Measurements from ENCODE around the gene FNIP1. TPM values are rescaled to one million over a fixed set of nuclear protein-coding genes. Genes with fewer than 3 reads are reported as not detected.
"Not testable (repeated sequence)": the region's sequence is repeated elsewhere in the genome, so short reads cannot be mapped to it uniquely, and the experiment has no call there.

FNIP1 gene
- polyA plus RNA-seq (2013), result 21.2 TPM

- H3K27me3 ChIP-seq (replicated peaks in 2 of 5; ENCODE audit: control insufficient read depth in 4 of 5, insufficient read depth in 5 of 5, low read length in 4 of 5), result no peaks in the 10 kb centered on the region
- H3K36me3 ChIP-seq (ENCODE audit: control insufficient read depth in 4 of 4, insufficient read depth in 4 of 4, low read length in 3 of 4), result peaks cover 0 to 15% (median 0%) of the 10 kb centered on the region in 4 experiments
- no peaks in the 10 kb centered on the region for H3K9me3 ChIP-seq (ENCODE audit: control extremely low read depth in 1 of 5, control insufficient read depth in 4 of 5, insufficient read depth in 2 of 5, low read depth in 1 of 5, low read length in 4 of 5)
- H3K27ac ChIP-seq (ENCODE audit: insufficient read depth in 1 of 2, low read depth in 1 of 2, low read length in 2 of 2, poor library complexity in 1 of 2, severe bottlenecking in 2 of 2), result peak within 1 kb of the TSS; percentile 98 to 99
- POLR2A ChIA-PET, result interaction anchor here (0.5 to 1.0 kb wide), 6 partner anchors 9 to 544 kb away, joined by 3 to 4 read pairs (median 4); no protein-coding TSS in a partner anchor
- H3K4me1 ChIP-seq (ENCODE audit: control extremely low read depth in 1 of 4, control insufficient read depth in 4 of 4, insufficient read depth in 4 of 4, low read length in 3 of 4), result peaks cover 17 to 36% (median 27%) of the 10 kb centered on the region in 4 experiments
- WGBS (ENCODE audit: insufficient coverage), result under 1% methylated on average over 67 of the region's 79 CpGs
- H3K4me3 ChIP-seq (ENCODE audit: control insufficient read depth in 1 of 7, extremely low read depth in 1 of 7, insufficient read depth in 4 of 7, low read depth in 2 of 7, low read length in 6 of 7), result peak within 1 kb of the TSS; percentile 86 to 100 (median 96)
- DNase-seq, result peak; percentile 98 to 99 (median 98)
- CTCF ChIA-PET, result interaction anchor here (1.2 to 3.2 kb wide), 5 partner anchors 13 to 264 kb away, joined by 3 to 16 read pairs (median 5); partner anchors contain the start of gene IL3
Observed at GRCh38 chr5:131796793-131797693, at the start of gene FNIP1. Gene FNIP1, minus strand, starts transcription at chr5:131797017. Its CDS starts 96 bp downstream, at chr5:131796921.

GRCh38 chr5:131846536-131846935 lies 49.7 kb upstream of the FNIP1 start:
- WGBS (ENCODE audit: insufficient coverage), result no CpG with 5 or more reads among the region's 1 CpG
- CTCF ChIA-PET, result interaction anchor here (1.1 to 1.4 kb wide), 2 partner anchors 10 to 31 kb away, joined by 3 read pairs; no protein-coding TSS in a partner anchor
- Histone ChIP-seq H3K27ac (ENCODE audit: insufficient read depth in 1 of 2, low read depth in 1 of 2, low read length in 2 of 2, poor library complexity in 1 of 2, severe bottlenecking in 2 of 2) (no peak overlapping the region), H3K27me3 (replicated peaks in 2 of 5; ENCODE audit: control insufficient read depth in 4 of 5, insufficient read depth in 5 of 5, low read length in 4 of 5) (no peaks in the 10 kb centered on the region), H3K9me3 (ENCODE audit: control extremely low read depth in 1 of 5, control insufficient read depth in 4 of 5, insufficient read depth in 2 of 5, low read depth in 1 of 5, low read length in 4 of 5) (peaks cover 0 to 45% (median 11%) of the 10 kb centered on the region in 5 experiments), H3K4me3 (ENCODE audit: control insufficient read depth in 1 of 7, extremely low read depth in 1 of 7, insufficient read depth in 4 of 7, low read depth in 2 of 7, low read length in 6 of 7) (no peak overlapping the region), H3K36me3 (ENCODE audit: control insufficient read depth in 4 of 4, insufficient read depth in 4 of 4, low read length in 3 of 4) (no peaks in the 10 kb centered on the region), H3K4me1 (ENCODE audit: control extremely low read depth in 1 of 4, control insufficient read depth in 4 of 4, insufficient read depth in 4 of 4, low read length in 3 of 4) (no peaks in the 10 kb centered on the region)
- POLR2A ChIA-PET, result no interaction called here
- DNase-seq, result no peak

DNA sequence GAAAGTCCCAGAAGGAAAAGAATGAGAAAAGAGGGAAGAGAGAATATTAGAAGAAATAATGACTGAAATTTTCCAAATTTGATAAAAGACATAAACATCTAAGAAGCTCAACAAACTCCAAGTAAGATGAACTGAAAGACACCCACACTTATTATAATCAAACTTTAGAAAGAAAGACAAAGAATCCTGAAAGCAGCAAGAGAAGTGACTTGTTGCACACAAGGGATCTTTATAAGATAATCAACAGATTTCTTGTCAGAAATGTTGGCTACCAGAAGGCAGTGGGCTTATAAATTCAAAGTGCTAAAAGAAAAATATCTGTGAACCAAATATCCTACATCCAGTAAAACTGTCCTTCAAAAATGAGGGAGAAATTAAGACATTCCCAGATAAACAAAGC lies 49.0 kb upstream of the FNIP1 start:
- H3K27ac ChIP-seq (ENCODE audit: insufficient read depth in 1 of 2, low read depth in 1 of 2, low read length in 2 of 2, poor library complexity in 1 of 2, severe bottlenecking in 2 of 2), result no peak overlapping the region
- H3K4me3 ChIP-seq (ENCODE audit: control insufficient read depth in 1 of 7, extremely low read depth in 1 of 7, insufficient read depth in 4 of 7, low read depth in 2 of 7, low read length in 6 of 7), result no peak overlapping the region
- H3K27me3 ChIP-seq (replicated peaks in 2 of 5; ENCODE audit: control insufficient read depth in 4 of 5, insufficient read depth in 5 of 5, low read length in 4 of 5), result no peaks in the 10 kb centered on the region
- DNase-seq, result peak in 1 of 3 donors; percentile 16
- H3K4me1 ChIP-seq (ENCODE audit: control extremely low read depth in 1 of 4, control insufficient read depth in 4 of 4, insufficient read depth in 4 of 4, low read length in 3 of 4), result no peaks in the 10 kb centered on the region
- ChIA-PET POLR2A (interaction anchor here (0.6 kb wide), 1 partner anchor 636 kb away, joined by 4 read pairs; no protein-coding TSS in a partner anchor), CTCF (interaction anchor here (1.1 to 1.4 kb wide), 2 partner anchors 10 to 31 kb away, joined by 3 read pairs; no protein-coding TSS in a partner anchor)
- peaks cover 2 to 48% (median 11%) of the 10 kb centered on the region in 5 experiments for H3K9me3 ChIP-seq (ENCODE audit: control extremely low read depth in 1 of 5, control insufficient read depth in 4 of 5, insufficient read depth in 2 of 5, low read depth in 1 of 5, low read length in 4 of 5)
- H3K36me3 ChIP-seq (ENCODE audit: control insufficient read depth in 4 of 4, insufficient read depth in 4 of 4, low read length in 3 of 4), result no peaks in the 10 kb centered on the region

- POLR2A ChIA-PET; CTCF ChIA-PET; H3K27me3 ChIP-seq (replicated peaks in 2 of 5; ENCODE audit: control insufficient read depth in 4 of 5, insufficient read depth in 5 of 5, low read length in 4 of 5); H3K4me3 ChIP-seq (ENCODE audit: control insufficient read depth in 1 of 7, extremely low read depth in 1 of 7, insufficient read depth in 4 of 7, low read depth in 2 of 7, low read length in 6 of 7); H3K36me3 ChIP-seq (ENCODE audit: control insufficient read depth in 4 of 4, insufficient read depth in 4 of 4, low read length in 3 of 4); H3K27ac ChIP-seq (ENCODE audit: insufficient read depth in 1 of 2, low read depth in 1 of 2, low read length in 2 of 2, poor library complexity in 1 of 2, severe bottlenecking in 2 of 2); DNase-seq; H3K4me1 ChIP-seq (ENCODE audit: control extremely low read depth in 1 of 4, control insufficient read depth in 4 of 4, insufficient read depth in 4 of 4, low read length in 3 of 4): not testable (repeated sequence)
- no CpG with 5 or more reads among the region's 1 CpG for WGBS (ENCODE audit: insufficient coverage)
- peaks cover 0 to 43% (median 14%) of the 10 kb centered on the region in 5 experiments for H3K9me3 ChIP-seq (ENCODE audit: control extremely low read depth in 1 of 5, control insufficient read depth in 4 of 5, insufficient read depth in 2 of 5, low read depth in 1 of 5, low read length in 4 of 5)
Observed at GRCh38 chr5:131842971-131843370, 46.2 kb upstream of the FNIP1 start.

DNA sequence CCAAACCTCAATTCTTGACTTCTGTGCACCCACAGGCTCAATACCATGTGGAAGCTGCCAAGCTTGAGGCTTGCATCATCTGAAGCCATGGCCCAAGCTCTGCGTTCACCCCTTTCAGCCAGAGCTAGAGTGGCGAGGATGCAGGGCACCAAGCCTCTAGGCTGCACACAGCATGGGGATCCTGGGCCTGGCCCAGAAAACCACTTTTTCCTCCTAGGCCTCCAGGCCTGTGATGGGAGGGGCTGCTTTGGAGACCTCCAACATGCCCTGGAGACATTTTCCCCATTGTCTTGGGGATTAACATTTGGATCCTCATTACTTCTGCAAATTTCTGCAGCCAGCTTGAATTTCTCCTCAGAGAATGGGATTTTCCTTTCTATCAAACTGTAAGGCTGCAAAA lies 35.9 kb upstream of the FNIP1 start:
- 89% methylated on average over 2 of the region's 2 CpGs for WGBS (ENCODE audit: insufficient coverage)
- H3K27ac ChIP-seq (ENCODE audit: insufficient read depth in 1 of 2, low read depth in 1 of 2, low read length in 2 of 2, poor library complexity in 1 of 2, severe bottlenecking in 2 of 2); H3K4me3 ChIP-seq (ENCODE audit: control insufficient read depth in 1 of 7, extremely low read depth in 1 of 7, insufficient read depth in 4 of 7, low read depth in 2 of 7, low read length in 6 of 7); POLR2A ChIA-PET; DNase-seq; H3K27me3 ChIP-seq (replicated peaks in 2 of 5; ENCODE audit: control insufficient read depth in 4 of 5, insufficient read depth in 5 of 5, low read length in 4 of 5); H3K36me3 ChIP-seq (ENCODE audit: control insufficient read depth in 4 of 4, insufficient read depth in 4 of 4, low read length in 3 of 4); H3K4me1 ChIP-seq (ENCODE audit: control extremely low read depth in 1 of 4, control insufficient read depth in 4 of 4, insufficient read depth in 4 of 4, low read length in 3 of 4); CTCF ChIA-PET: not testable (repeated sequence)
- peaks cover 0 to 10% (median 3%) of the 10 kb centered on the region in 5 experiments for H3K9me3 ChIP-seq (ENCODE audit: control extremely low read depth in 1 of 5, control insufficient read depth in 4 of 5, insufficient read depth in 2 of 5, low read depth in 1 of 5, low read length in 4 of 5)

DNA sequence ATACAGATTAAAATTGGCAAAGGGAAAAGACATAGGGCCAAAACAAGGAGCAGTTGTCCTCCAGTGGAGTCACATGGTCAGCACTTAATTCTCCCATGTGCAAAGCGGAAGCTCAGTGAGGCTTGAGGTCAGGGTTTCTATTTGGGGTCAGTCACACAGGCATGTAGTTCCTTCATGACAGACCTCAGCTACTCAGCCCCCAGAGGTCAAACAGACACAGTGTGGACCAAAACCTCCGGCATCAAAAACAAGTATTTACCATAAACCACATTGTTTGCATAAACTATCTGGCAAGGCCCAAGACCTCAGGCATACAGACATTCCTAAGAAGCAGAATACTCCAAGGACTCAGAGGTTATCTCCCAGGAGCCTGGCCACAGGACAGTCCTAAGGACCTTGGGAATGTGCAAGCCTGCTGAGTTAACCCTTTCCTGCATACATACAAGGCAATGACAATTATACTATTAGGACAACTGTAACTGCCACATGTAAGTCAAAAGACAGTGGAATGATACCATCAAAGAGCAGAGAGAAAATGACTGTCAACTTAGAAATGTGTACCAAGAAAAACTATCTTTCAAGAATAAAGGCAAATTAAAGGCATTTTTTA lies 28.7 kb upstream of the FNIP1 start:
- POLR2A ChIA-PET, result no interaction called here
- WGBS (ENCODE audit: insufficient coverage), result 92% methylated on average over 1 of the region's 2 CpGs
- H3K27me3 ChIP-seq (replicated peaks in 2 of 5; ENCODE audit: control insufficient read depth in 4 of 5, insufficient read depth in 5 of 5, low read length in 4 of 5), result no peaks in the 10 kb centered on the region
- no peaks in the 10 kb centered on the region for H3K4me1 ChIP-seq (ENCODE audit: control extremely low read depth in 1 of 4, control insufficient read depth in 4 of 4, insufficient read depth in 4 of 4, low read length in 3 of 4)
- CTCF ChIA-PET, result no interaction called here
- no peak for DNase-seq
- H3K36me3 ChIP-seq (ENCODE audit: control insufficient read depth in 4 of 4, insufficient read depth in 4 of 4, low read length in 3 of 4), result no peaks in the 10 kb centered on the region
- H3K27ac ChIP-seq (ENCODE audit: insufficient read depth in 1 of 2, low read depth in 1 of 2, low read length in 2 of 2, poor library complexity in 1 of 2, severe bottlenecking in 2 of 2), result no peak overlapping the region
- H3K9me3 ChIP-seq (ENCODE audit: control extremely low read depth in 1 of 5, control insufficient read depth in 4 of 5, insufficient read depth in 2 of 5, low read depth in 1 of 5, low read length in 4 of 5), result peaks cover 0 to 15% (median 0%) of the 10 kb centered on the region in 5 experiments
- H3K4me3 ChIP-seq (ENCODE audit: control insufficient read depth in 1 of 7, extremely low read depth in 1 of 7, insufficient read depth in 4 of 7, low read depth in 2 of 7, low read length in 6 of 7), result no peak overlapping the region
